H9 (cell line): ENCODE results near the gene SLC25A27. TPM values are rescaled to one million over a fixed set of nuclear protein-coding genes. Genes with fewer than 3 reads are reported as not detected.

Experiments used
- DNase-seq: peaks from one replicate; pipeline ENCODE4 v3.0.0-alpha.2; 2017
- H2AFZ ChIP-seq: one replicate; pipeline ENCODE4 v1.6.1; 2013; ENCODE audit warnings: mild to moderate bottlenecking, low read length, control low read depth, moderate library complexity
- H2AK5ac ChIP-seq: 2 replicates; pipeline ENCODE4 v1.6.1; 2013; ENCODE audit warnings: low read length, control low read depth, mixed read lengths; ENCODE audit not compliant: insufficient read length
- H2BK120ac ChIP-seq: one replicate; pipeline ENCODE4 v1.6.1; 2013; ENCODE audit warnings: low read depth, mild to moderate bottlenecking, low read length, control low read depth, inconsistent platforms; ENCODE audit not compliant: poor library complexity, severe bottlenecking
- H2BK12ac ChIP-seq: 2 replicates; pipeline ENCODE4 v1.6.1; 2013; ENCODE audit warnings: low read length, control low read depth, mixed read lengths, low read depth; ENCODE audit not compliant: insufficient read length
- H2BK15ac ChIP-seq: 2 replicates; pipeline ENCODE4 v1.6.1; 2013; ENCODE audit warnings: low read depth, low read length, control low read depth
- H2BK20ac ChIP-seq: one replicate; pipeline ENCODE4 v1.6.1; 2013; ENCODE audit warnings: low read depth, mild to moderate bottlenecking, low read length, control low read depth, inconsistent platforms; ENCODE audit not compliant: poor library complexity, severe bottlenecking
- H2BK5ac ChIP-seq: 2 replicates; pipeline ENCODE4 v1.6.1; 2013; ENCODE audit warnings: low read length, control low read depth, mixed read lengths; ENCODE audit not compliant: insufficient read length
- H3K14ac ChIP-seq: 2 replicates; pipeline ENCODE4 v1.6.1; 2013; ENCODE audit warnings: low read length, control low read depth; ENCODE audit not compliant: insufficient read depth
- H3K18ac ChIP-seq: 2 replicates; pipeline ENCODE4 v1.6.1; 2013; ENCODE audit warnings: low read depth, mild to moderate bottlenecking, mixed read lengths, low read length, control low read depth; ENCODE audit not compliant: insufficient read length
- H3K23ac ChIP-seq: 2 replicates; pipeline ENCODE4 v1.6.1; 2013; ENCODE audit warnings: low read length, control low read depth, mixed read lengths, low read depth; ENCODE audit not compliant: insufficient read length
- H3K23me2 ChIP-seq: 2 replicates; pipeline ENCODE4 v1.6.1; 2013; ENCODE audit warnings: low read depth, mild to moderate bottlenecking, mixed read lengths, low read length, control low read depth; ENCODE audit not compliant: insufficient read length, poor library complexity, severe bottlenecking
- H3K27ac ChIP-seq: 2 replicates; pipeline ENCODE4 v1.5.1; 2013; ENCODE audit warnings: low read length, control low read depth, mixed read lengths, low read depth; ENCODE audit not compliant: insufficient read length
- H3K27me3 ChIP-seq: 2 replicates; pipeline ENCODE4 v1.6.1; 2013; ENCODE audit warnings: low read length, control low read depth, inconsistent platforms; ENCODE audit not compliant: insufficient read depth
- H3K4ac ChIP-seq: 2 replicates; pipeline ENCODE4 v1.6.1; 2013; ENCODE audit warnings: low read depth, mild to moderate bottlenecking, control low read depth, inconsistent platforms, low read length, moderate library complexity
- H3K4me1 ChIP-seq: 2 replicates; pipeline ENCODE4 v1.6.1; 2013; ENCODE audit warnings: low read length, control low read depth, inconsistent platforms; ENCODE audit not compliant: insufficient read depth
- H3K4me2 ChIP-seq: 2 replicates; pipeline ENCODE4 v1.6.1; 2013; ENCODE audit warnings: low read length, control low read depth, mixed read lengths; ENCODE audit not compliant: insufficient read length, insufficient read depth
- H3K56ac ChIP-seq: 2 replicates; pipeline ENCODE4 v1.6.1; 2013; ENCODE audit warnings: low read depth, mild to moderate bottlenecking, mixed read lengths, low read length, control low read depth; ENCODE audit not compliant: insufficient read length
- H3K79me1 ChIP-seq: 2 replicates; pipeline ENCODE4 v1.6.1; 2013; ENCODE audit warnings: low read depth, mild to moderate bottlenecking, moderate library complexity, low read length, control low read depth, inconsistent platforms; ENCODE audit not compliant: insufficient read depth, poor library complexity, severe bottlenecking
- H3K79me2 ChIP-seq: 2 replicates; pipeline ENCODE4 v1.6.1; 2013; ENCODE audit warnings: low read length, control low read depth, inconsistent platforms; ENCODE audit not compliant: insufficient read depth
- H3K9ac ChIP-seq: 2 replicates; pipeline ENCODE4 v1.6.1; 2013; ENCODE audit warnings: low read length, control low read depth, mixed read lengths; ENCODE audit not compliant: insufficient read length; ENCODE audit errors: extremely low read depth
- H3K9me3 ChIP-seq: one replicate; pipeline ENCODE4 v1.6.1; 2013; ENCODE audit warnings: low read depth, low read length, inconsistent platforms; ENCODE audit not compliant: control insufficient read depth
- H3T11ph ChIP-seq: one replicate; pipeline ENCODE4 v1.6.1; 2013; ENCODE audit warnings: mild to moderate bottlenecking, low read length, control low read depth, inconsistent platforms
- H4K20me1 ChIP-seq: one replicate; pipeline ENCODE4 v1.6.1; 2013; ENCODE audit not compliant: control insufficient read depth, insufficient read length, insufficient read depth
- H4K5ac ChIP-seq: 2 replicates; pipeline ENCODE4 v1.6.1; 2013; ENCODE audit warnings: low read depth, mild to moderate bottlenecking, mixed read lengths, low read length, control low read depth; ENCODE audit not compliant: insufficient read length
- H4K8ac ChIP-seq: replicated peaks from 2 replicates; pipeline ENCODE4 v1.6.1; 2013; ENCODE audit warnings: low read length, control low read depth, mixed read lengths, low read depth; ENCODE audit not compliant: insufficient read length
- H4K91ac ChIP-seq: 2 replicates; pipeline ENCODE4 v1.6.1; 2013; ENCODE audit warnings: low read depth, mild to moderate bottlenecking, moderate library complexity, mixed read lengths, low read length, control low read depth; ENCODE audit not compliant: insufficient read length
- H3K27ac Mint-ChIP-seq, 3 experiments: 2 replicates in 2 of 3; 3 replicates in 1 of 3; pipeline ENCODE4 v1.8.0; 2020 to 2021; ENCODE audit warnings: mixed read lengths in 3 of 3, mild to moderate bottlenecking in 1 of 3, moderate library complexity in 1 of 3
- H3K27me3 Mint-ChIP-seq: 2 replicates; pipeline ENCODE4 v1.8.0; 2021; ENCODE audit warnings: low read depth, mild to moderate bottlenecking, moderate library complexity, mixed read lengths
- H3K36me3 Mint-ChIP-seq, 3 experiments: 2 replicates in 2 of 3; 3 replicates in 1 of 3; pipeline ENCODE4 v1.8.0; 2020 to 2021; ENCODE audit warnings: low read depth in 3 of 3, mixed read lengths in 3 of 3; ENCODE audit not compliant: insufficient read depth in 1 of 3
- H3K4me1 Mint-ChIP-seq, 2 experiments: 2 replicates each; pipeline ENCODE4 v1.8.0; 2020; ENCODE audit warnings: mixed read lengths in 2 of 2
- H3K4me3 Mint-ChIP-seq, 2 experiments: 2 replicates in 1 of 2; 3 replicates in 1 of 2; pipeline ENCODE4 v1.8.0; 2020 to 2021; ENCODE audit warnings: mild to moderate bottlenecking in 2 of 2, mixed read lengths in 2 of 2, moderate library complexity in 1 of 2
- H3K9me3 Mint-ChIP-seq, 2 experiments: 2 replicates in 1 of 2; 3 replicates in 1 of 2; pipeline ENCODE4 v1.8.0; 2020; ENCODE audit warnings: mild to moderate bottlenecking in 2 of 2, mixed read lengths in 2 of 2, moderate library complexity in 1 of 2
- CTCF ChIP-seq: fragments of 200-600 bp; sonication (generic); conservative IDR thresholded peaks from 3 replicates; pipeline ENCODE4 v1.8.0; 2021; ENCODE audit warnings: antibody characterized with exemption, mild to moderate bottlenecking
- whole genome bisulfite sequencing: extraction: QIAGEN DNeasy Blood & Tissue Kit; methylation state at CpG from one replicate; pipeline ENCODE4 v1.1.7; 2013; ENCODE audit warnings: missing lambda C conversion rate, low lambda C conversion rate, mixed read lengths; ENCODE audit not compliant: insufficient read length; ENCODE audit errors: extremely low coverage; 5-methylcytosine and 5-hydroxymethylcytosine counted together
- total RNA-seq: library from RNA; stranded (reverse); gene quantifications from 2 replicates; pipeline ENCODE4 v1.2.1, GENCODE V29; 2021

Gene SLC25A27
- total RNA-seq, 1 experiment from 2014 or later: 5.1 TPM

GRCh38 chr6:46690911-46691451 lies 38.2 kb downstream of the SLC25A27 start:
- Histone ChIP-seq H3K14ac (no peak overlapping the region), H4K91ac (no peak overlapping the region), H4K20me1 (no peaks in the 10 kb centered on the region), H4K8ac (no peak overlapping the region), H3K79me1 (no peaks in the 10 kb centered on the region), H2BK20ac (no peak overlapping the region), H3K9ac (no peak overlapping the region), H3K4me2 (no peak overlapping the region), H3K23me2 (no peaks in the 10 kb centered on the region), H2BK15ac (no peak overlapping the region), H3K4ac (no peak overlapping the region), H2BK120ac (no peak overlapping the region), H3K27ac (no peak overlapping the region), H3K56ac (no peak overlapping the region), H3K79me2 (no peaks in the 10 kb centered on the region), H2BK12ac (no peak overlapping the region), H4K5ac (no peak overlapping the region), H3K9me3 (no peaks in the 10 kb centered on the region), H3K23ac (no peak overlapping the region), H3K4me1 (no peaks in the 10 kb centered on the region), H2AK5ac (no peak overlapping the region), H3K18ac (no peak overlapping the region), H3K27me3 (no peaks in the 10 kb centered on the region), H2BK5ac (no peak overlapping the region), H2AFZ (no peak overlapping the region), H3T11ph (no peak overlapping the region)
- no peak overlapping the region for H3K4me3 Mint-ChIP-seq
- WGBS: no CpG with 5 or more reads among the region's 1 CpG
- no peaks in the 10 kb centered on the region for H3K36me3 Mint-ChIP-seq
- no peak for DNase-seq
- no peak overlapping the region for H3K27ac Mint-ChIP-seq
- TF ChIP-seq CTCF: no peak
- no peaks in the 10 kb centered on the region for H3K9me3 Mint-ChIP-seq
- peaks cover 2% of the 10 kb centered on the region; the same call in 1 of the 2 replicates for H3K27me3 Mint-ChIP-seq
- no peaks in the 10 kb centered on the region for H3K4me1 Mint-ChIP-seq
